GM23338 (cell line): ENCODE data around the gene MAP3K5. TPM values are rescaled to one million over a fixed set of nuclear protein-coding genes. Genes with fewer than 3 reads are reported as not detected.

Source experiments
- ATAC-seq: fragments of 200-7000 bp; cut with Tn5 transposase; 3 replicates; pipeline ENCODE4 v1.9.1; 2020
- DNase-seq: peaks from one replicate; pipeline ENCODE4 v3.0.0-alpha.2; 2015; ENCODE audit warnings: low spot score
- H2AFZ ChIP-seq: fragments of 200-600 bp; sonication (generic); 2 replicates; pipeline ENCODE4 v1.8.0; 2016; ENCODE audit warnings: antibody characterized with exemption, mild to moderate bottlenecking, moderate library complexity
- H3F3A ChIP-seq: fragments of 200-600 bp; sonication (generic); replicated peaks from 2 replicates; pipeline ENCODE4 v1.8.0; 2017; ENCODE audit warnings: antibody characterized with exemption, mixed run types, low read depth
- H3K27ac ChIP-seq: fragments of 200-600 bp; sonication (generic); 2 replicates; pipeline ENCODE4 v1.6.1; 2016; ENCODE audit warnings: low read depth
- H3K27me3 ChIP-seq: fragments of 200-600 bp; sonication (generic); 2 replicates; pipeline ENCODE4 v1.8.0; 2016; ENCODE audit warnings: mild to moderate bottlenecking, mixed run types, moderate library complexity; ENCODE audit not compliant: insufficient read depth
- H3K36me3 ChIP-seq: fragments of 200-600 bp; sonication (generic); 2 replicates; pipeline ENCODE4 v1.8.0; 2016; ENCODE audit warnings: mild to moderate bottlenecking; ENCODE audit not compliant: insufficient read depth
- H3K4me1 ChIP-seq: fragments of 200-600 bp; sonication (generic); 2 replicates; pipeline ENCODE4 v1.8.0; 2016; ENCODE audit warnings: mild to moderate bottlenecking, moderate library complexity; ENCODE audit not compliant: insufficient read depth
- H3K4me2 ChIP-seq: fragments of 200-600 bp; sonication (generic); 2 replicates; pipeline ENCODE4 v1.7.1; 2017; ENCODE audit warnings: mixed run types
- H3K4me3 ChIP-seq: fragments of 200-600 bp; sonication (generic); 2 replicates; pipeline ENCODE4 v1.6.1; 2016; ENCODE audit warnings: mixed run types
- H3K79me2 ChIP-seq: fragments of 200-600 bp; sonication (generic); replicated peaks from 2 replicates; pipeline ENCODE4 v1.8.0; 2017; ENCODE audit warnings: mild to moderate bottlenecking; ENCODE audit not compliant: insufficient read depth
- H3K9me2 ChIP-seq: fragments of 200-600 bp; sonication (generic); 2 replicates; pipeline ENCODE4 v1.8.0; 2017; ENCODE audit not compliant: insufficient read depth
- H4K20me1 ChIP-seq: fragments of 200-600 bp; sonication (generic); replicated peaks from 2 replicates; pipeline ENCODE4 v1.8.0; 2017; ENCODE audit warnings: mild to moderate bottlenecking; ENCODE audit not compliant: insufficient read depth
- H3K27ac Mint-ChIP-seq: 2 replicates; pipeline ENCODE4 v1.8.0; 2020; ENCODE audit warnings: inconsistent platforms, mild to moderate bottlenecking, moderate library complexity, mixed read lengths
- H3K27me3 Mint-ChIP-seq: 3 replicates; pipeline ENCODE4 v1.8.0; 2022; ENCODE audit warnings: low read depth, mild to moderate bottlenecking, moderate library complexity, mixed read lengths, inconsistent platforms; ENCODE audit not compliant: insufficient read depth, poor library complexity
- H3K36me3 Mint-ChIP-seq: 3 replicates; pipeline ENCODE4 v1.8.0; 2021; ENCODE audit warnings: low read depth, mild to moderate bottlenecking, inconsistent platforms, moderate library complexity, mixed read lengths
- H3K4me1 Mint-ChIP-seq: 3 replicates; pipeline ENCODE4 v1.8.0; 2020; ENCODE audit warnings: mild to moderate bottlenecking, inconsistent platforms, mixed read lengths
- H3K4me3 Mint-ChIP-seq: 3 replicates; pipeline ENCODE4 v1.8.0; 2021; ENCODE audit warnings: moderate library complexity, mild to moderate bottlenecking, inconsistent platforms, mixed read lengths
- H3K9me3 Mint-ChIP-seq: 3 replicates; pipeline ENCODE4 v1.8.0; 2020; ENCODE audit warnings: moderate library complexity, mild to moderate bottlenecking, inconsistent platforms, mixed read lengths
- CREB1 ChIP-seq: fragments of 250-450 bp; sonication (Bioruptor Pico); IDR thresholded peaks from 2 replicates; pipeline ENCODE4 v1.5.0; 2020; ENCODE audit warnings: low read depth, mild to moderate bottlenecking, moderate library complexity
- EZH2phosphoT487 ChIP-seq: fragments of 200-600 bp; sonication (generic); IDR thresholded peaks from one replicate; pipeline ENCODE4 v1.8.1; 2018; ENCODE audit warnings: antibody characterized with exemption; ENCODE audit not compliant: unreplicated experiment
- JUNB ChIP-seq: IDR thresholded peaks from one replicate; pipeline ENCODE4 v1.6.1; 2016; ENCODE audit warnings: antibody characterized with exemption; ENCODE audit not compliant: unreplicated experiment
- NANOG ChIP-seq: IDR thresholded peaks from 2 replicates; pipeline ENCODE4 v1.6.1; 2016; ENCODE audit warnings: antibody characterized with exemption, borderline replicate concordance
- POLR2AphosphoS5 ChIP-seq: IDR thresholded peaks from 2 replicates; pipeline ENCODE4 v1.6.1; 2016; ENCODE audit warnings: antibody characterized with exemption, low read depth
- STAT1 ChIP-seq: IDR thresholded peaks from one replicate; pipeline ENCODE4 v1.6.1; 2016; ENCODE audit warnings: antibody characterized with exemption; ENCODE audit not compliant: unreplicated experiment
- ZNF114 ChIP-seq: fragments of 250-450 bp; sonication (Bioruptor Pico); IDR thresholded peaks from 2 replicates; pipeline ENCODE4 v1.5.0; 2020; ENCODE audit warnings: mild to moderate bottlenecking, moderate library complexity
- polyA plus RNA-seq: library from polyadenylated mRNA; unstranded; fragments of >200 nt; fragmentation: Nextera tagmentation; extraction: Ambion mirVana; gene quantifications from 2 replicates; pipeline ENCODE4 v1.2.1, GENCODE V29; 2016
- total RNA-seq: library from RNA; depleted of rRNA; stranded (reverse); fragments of >200 nt; shearing (Covaris generic); gene quantifications from 2 replicates; pipeline ENCODE4 v1.2.3, GENCODE V29; 2014
- TF ChIP-seq, protein P1 (sequence below), 2 experiments: fragments of 200-600 bp in 1 of 2; sonication (generic) in 1 of 2; conservative IDR thresholded peaks; 2 replicates each; pipeline versions ENCODE4 v1.5.1 to v1.6.1; 2016 to 2017; ENCODE audit warnings: antibody characterized with exemption in 2 of 2, low read depth in 2 of 2, mild to moderate bottlenecking in 2 of 2, moderate library complexity in 1 of 2
- TF ChIP-seq, protein P2 (sequence below): IDR thresholded peaks from 2 replicates; pipeline ENCODE4 v1.6.1; 2016; ENCODE audit warnings: antibody characterized with exemption

The MAP3K5 gene
- total and polyA plus RNA-seq, 2 experiments from 2014 or later: 0.76 to 2.8 TPM

DNA sequence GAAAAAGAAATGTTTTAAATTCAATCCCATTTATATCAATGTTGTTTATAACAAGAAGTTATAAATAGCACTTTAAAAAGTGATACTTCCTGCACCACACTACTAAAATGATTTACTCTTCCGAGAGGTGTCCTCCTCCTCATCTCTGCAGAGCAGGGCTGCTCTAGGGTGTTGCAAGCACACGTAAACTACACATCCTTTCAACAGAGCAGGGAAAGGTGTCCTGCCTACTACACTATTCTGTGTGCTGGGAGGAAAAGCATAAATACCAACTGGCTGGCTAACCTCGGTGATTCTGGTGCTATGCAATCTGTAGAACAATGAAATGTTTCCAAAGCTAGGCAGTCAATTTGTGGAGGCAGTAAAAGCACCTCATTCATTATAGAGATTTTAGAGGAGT, 152.6 kb downstream of the MAP3K5 start:
- Histone ChIP-seq H3F3A (no peaks in the 10 kb centered on the region), H3K27ac (no peak overlapping the region), H3K4me1 (peaks cover 5% of the 10 kb centered on the region; the same call in 1 of the 2 replicates), H3K36me3 (no peaks in the 10 kb centered on the region), H2AFZ (no peak overlapping the region), H3K79me2 (no peaks in the 10 kb centered on the region), H3K27me3 (no peaks in the 10 kb centered on the region), H3K9me2 (no peaks in the 10 kb centered on the region), H4K20me1 (no peaks in the 10 kb centered on the region), H3K4me3 (no peak overlapping the region), H3K4me2 (no peak overlapping the region)
- no peak for ATAC-seq
- H3K9me3 Mint-ChIP-seq: no peaks in the 10 kb centered on the region
- peaks cover 14% of the 10 kb centered on the region for H3K4me1 Mint-ChIP-seq
- H3K27me3 Mint-ChIP-seq: no peaks in the 10 kb centered on the region
- no peak overlapping the region for H3K4me3 Mint-ChIP-seq
- H3K27ac Mint-ChIP-seq: no peak overlapping the region
- TF ChIP-seq POLR2AphosphoS5: no peak
- no peaks in the 10 kb centered on the region for H3K36me3 Mint-ChIP-seq
- DNase-seq: no peak

DNA sequence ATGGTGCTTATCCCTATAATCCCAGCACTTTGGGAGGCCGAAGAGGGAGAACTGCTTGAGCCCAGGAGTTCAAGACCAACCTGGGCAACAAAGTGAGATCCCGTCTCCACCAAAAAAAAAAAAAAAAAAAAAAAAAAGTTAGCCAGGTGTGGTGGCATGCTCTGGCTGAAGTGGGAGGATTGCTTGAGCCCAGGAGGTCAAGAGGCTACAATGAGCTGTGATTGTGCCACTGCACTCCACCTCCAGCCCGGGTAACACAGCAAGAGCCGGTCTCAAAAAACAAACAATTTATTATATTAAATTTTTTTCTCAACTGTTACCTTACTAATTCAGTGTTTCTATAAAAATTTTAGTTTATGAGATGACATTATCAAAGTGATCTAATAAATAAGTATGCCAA, 156.7 kb downstream of the MAP3K5 start:
- no peak overlapping the region for H3K27ac ChIP-seq
- ATAC-seq: no peak
- H3K4me3 ChIP-seq: no peak overlapping the region
- H3K4me1 Mint-ChIP-seq: peaks cover 12% of the 10 kb centered on the region
- no peaks in the 10 kb centered on the region for H3K79me2 ChIP-seq
- no peaks in the 10 kb centered on the region for H3K9me2 ChIP-seq
- no peaks in the 10 kb centered on the region; the same call in 1 of the 2 replicates for H3K4me1 ChIP-seq
- no peak overlapping the region for H3K27ac Mint-ChIP-seq
- no peak overlapping the region for H3K4me3 Mint-ChIP-seq
- H3K27me3 Mint-ChIP-seq: no peaks in the 10 kb centered on the region
- H3K36me3 Mint-ChIP-seq: no peaks in the 10 kb centered on the region
- TF ChIP-seq JUNB: no peak
- TF ChIP-seq CREB1 (CRISPR knock-in tag): no peak
- no peak for TF ChIP-seq NANOG
- no peak for TF ChIP-seq EZH2phosphoT487
- TF ChIP-seq ZNF114 (CRISPR knock-in tag): no peak
- TF ChIP-seq STAT1: no peak
- DNase-seq: no peak
- H2AFZ ChIP-seq: no peak overlapping the region
- no peak overlapping the region for H3K4me2 ChIP-seq
- no peaks in the 10 kb centered on the region for H3K36me3 ChIP-seq
- H3K27me3 ChIP-seq: no peaks in the 10 kb centered on the region
- no peaks in the 10 kb centered on the region for H4K20me1 ChIP-seq
- H3K9me3 Mint-ChIP-seq: no peaks in the 10 kb centered on the region
- no peaks in the 10 kb centered on the region for H3F3A ChIP-seq

DNA sequence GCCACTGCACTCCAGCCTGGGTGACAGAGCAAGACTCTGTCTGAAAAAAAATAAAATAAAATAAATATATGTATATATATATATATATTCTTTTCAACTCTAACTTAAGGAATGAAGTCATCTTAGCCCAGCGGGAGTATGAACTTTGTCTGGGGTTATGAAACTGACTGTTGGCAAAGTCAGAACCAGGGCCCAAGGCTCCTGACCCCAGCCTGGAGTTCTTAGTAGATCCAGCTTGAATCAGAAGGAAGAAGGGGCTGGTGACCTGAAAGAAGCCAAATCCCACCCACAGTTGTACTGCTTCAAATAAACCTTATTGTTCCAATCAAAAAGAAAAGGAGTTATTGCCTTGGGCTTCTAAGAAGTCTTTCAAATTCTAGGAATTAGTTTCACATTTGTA, 158.9 kb downstream of the MAP3K5 start:
- Histone ChIP-seq H3K27me3 (no peaks in the 10 kb centered on the region), H4K20me1 (no peaks in the 10 kb centered on the region), H2AFZ (no peak overlapping the region), H3K36me3 (no peaks in the 10 kb centered on the region), H3K9me2 (no peaks in the 10 kb centered on the region), H3F3A (no peaks in the 10 kb centered on the region), H3K4me2 (no peak overlapping the region), H3K27ac (no peak overlapping the region), H3K4me1 (no peaks in the 10 kb centered on the region), H3K4me3 (no peak overlapping the region), H3K79me2 (no peaks in the 10 kb centered on the region)
- no peaks in the 10 kb centered on the region for H3K9me3 Mint-ChIP-seq
- 0 out of 3 replicates have a peak, but pooled peaks cover 3% of the 10 kb centered on the region for H3K4me1 Mint-ChIP-seq
- no peak overlapping the region for H3K27ac Mint-ChIP-seq
- H3K27me3 Mint-ChIP-seq: no peaks in the 10 kb centered on the region
- ATAC-seq (no peak), DNase-seq (no peak)
- no peaks in the 10 kb centered on the region; the same call in 2 of the 3 replicates for H3K36me3 Mint-ChIP-seq
- no peak overlapping the region for H3K4me3 Mint-ChIP-seq
- TF ChIP-seq ZNF114 (CRISPR knock-in tag): no peak
- TF ChIP-seq JUNB: no peak
- no peak for TF ChIP-seq EZH2phosphoT487
- no peak for TF ChIP-seq STAT1
- TF ChIP-seq, protein P1, sequence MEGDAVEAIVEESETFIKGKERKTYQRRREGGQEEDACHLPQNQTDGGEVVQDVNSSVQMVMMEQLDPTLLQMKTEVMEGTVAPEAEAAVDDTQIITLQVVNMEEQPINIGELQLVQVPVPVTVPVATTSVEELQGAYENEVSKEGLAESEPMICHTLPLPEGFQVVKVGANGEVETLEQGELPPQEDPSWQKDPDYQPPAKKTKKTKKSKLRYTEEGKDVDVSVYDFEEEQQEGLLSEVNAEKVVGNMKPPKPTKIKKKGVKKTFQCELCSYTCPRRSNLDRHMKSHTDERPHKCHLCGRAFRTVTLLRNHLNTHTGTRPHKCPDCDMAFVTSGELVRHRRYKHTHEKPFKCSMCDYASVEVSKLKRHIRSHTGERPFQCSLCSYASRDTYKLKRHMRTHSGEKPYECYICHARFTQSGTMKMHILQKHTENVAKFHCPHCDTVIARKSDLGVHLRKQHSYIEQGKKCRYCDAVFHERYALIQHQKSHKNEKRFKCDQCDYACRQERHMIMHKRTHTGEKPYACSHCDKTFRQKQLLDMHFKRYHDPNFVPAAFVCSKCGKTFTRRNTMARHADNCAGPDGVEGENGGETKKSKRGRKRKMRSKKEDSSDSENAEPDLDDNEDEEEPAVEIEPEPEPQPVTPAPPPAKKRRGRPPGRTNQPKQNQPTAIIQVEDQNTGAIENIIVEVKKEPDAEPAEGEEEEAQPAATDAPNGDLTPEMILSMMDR (conservative IDR thresholded peaks at IDR 0.05; ENCODE audit: low read depth in 2 of 2): no peak
- no peak for TF ChIP-seq POLR2AphosphoS5
- TF ChIP-seq, protein P2, sequence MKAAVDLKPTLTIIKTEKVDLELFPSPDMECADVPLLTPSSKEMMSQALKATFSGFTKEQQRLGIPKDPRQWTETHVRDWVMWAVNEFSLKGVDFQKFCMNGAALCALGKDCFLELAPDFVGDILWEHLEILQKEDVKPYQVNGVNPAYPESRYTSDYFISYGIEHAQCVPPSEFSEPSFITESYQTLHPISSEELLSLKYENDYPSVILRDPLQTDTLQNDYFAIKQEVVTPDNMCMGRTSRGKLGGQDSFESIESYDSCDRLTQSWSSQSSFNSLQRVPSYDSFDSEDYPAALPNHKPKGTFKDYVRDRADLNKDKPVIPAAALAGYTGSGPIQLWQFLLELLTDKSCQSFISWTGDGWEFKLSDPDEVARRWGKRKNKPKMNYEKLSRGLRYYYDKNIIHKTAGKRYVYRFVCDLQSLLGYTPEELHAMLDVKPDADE: no peak
